ENCODE results near the gene DUSP28. TPM values are rescaled to one million over a fixed set of nuclear protein-coding genes. Genes with fewer than 3 reads are reported as not detected.

Gene DUSP28
- total and polyA plus RNA-seq, 2 donors from 2014 or later = 5.9 to 7.0 TPM

DNA sequence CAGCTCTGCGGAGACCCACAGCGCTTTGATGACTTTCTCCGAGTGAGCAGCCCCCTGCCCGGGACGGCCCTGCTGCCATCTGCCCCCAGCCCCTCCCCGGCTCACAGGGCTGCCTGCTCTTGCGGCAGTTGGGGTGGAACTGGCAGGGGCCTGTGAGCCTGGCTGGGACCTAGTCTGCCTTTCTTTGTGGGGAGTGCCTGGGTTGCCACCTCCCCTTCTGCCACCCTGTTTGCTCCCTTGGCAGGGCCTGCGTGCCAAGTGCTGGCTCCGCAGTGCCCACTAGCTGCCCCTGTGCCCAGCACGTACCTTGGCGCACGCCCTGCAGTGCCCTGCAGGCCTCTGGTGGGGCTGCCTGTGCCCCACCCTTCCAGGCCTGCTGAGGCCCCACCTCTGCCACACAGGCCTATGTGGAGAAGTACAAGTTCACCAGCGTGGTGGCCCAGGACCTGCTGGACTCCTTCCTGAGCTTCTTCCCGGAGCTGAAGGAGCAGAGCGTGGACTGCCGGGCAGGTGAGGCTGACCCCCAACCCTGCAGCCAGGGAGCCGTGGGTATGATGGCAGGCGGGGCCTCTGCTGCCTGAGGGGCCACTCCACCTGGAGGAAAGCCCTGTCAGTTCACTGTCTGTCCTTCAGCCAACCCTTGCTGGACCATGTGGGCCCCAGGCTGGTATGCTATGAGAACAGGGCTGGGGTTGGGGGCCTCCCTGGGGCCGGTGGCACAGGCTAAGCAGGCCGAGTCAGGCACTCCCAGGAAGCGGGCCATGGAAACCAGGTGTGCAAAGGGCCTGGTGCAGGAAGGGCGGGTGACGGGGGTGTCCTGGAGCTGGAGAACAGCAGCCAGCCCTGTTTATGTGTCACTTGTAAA, 15.2 kb downstream of the DUSP28 start:
- H3K9me3 ChIP-seq (ENCODE audit: control insufficient read depth in 2 of 3, insufficient read depth in 1 of 3, low read length in 3 of 3) = no peaks in the 10 kb centered on the region
- no peak overlapping the region for H3K27ac ChIP-seq (ENCODE audit: low read depth in 2 of 2, low read length in 2 of 2)
- H3K4me1 ChIP-seq (ENCODE audit: control insufficient read depth in 2 of 3, insufficient read depth in 2 of 3, low read depth in 1 of 3, low read length in 3 of 3) = peaks cover 0 to 7% (median 0%) of the 10 kb centered on the region in 3 donors
- H3K4me3 ChIP-seq (ENCODE audit: low read length in 3 of 3) = no peak overlapping the region
- no peak for TF ChIP-seq CTCF (IDR thresholded peaks at IDR 0.05; ENCODE audit: borderline replicate concordance, extremely low read depth, insufficient read depth)
- DNase-seq = peak in 1 of 5 donors; percentile 64
- H3K27me3 ChIP-seq (ENCODE audit: control insufficient read depth, insufficient read depth, low read length) = no peaks in the 10 kb centered on the region
- H3K36me3 ChIP-seq (ENCODE audit: control insufficient read depth in 2 of 3, insufficient read depth in 3 of 3, low read length in 3 of 3) = peaks cover 0 to 5% (median 4%) of the 10 kb centered on the region in 3 donors
- H3K9ac ChIP-seq (ENCODE audit: low read length in 3 of 3) = no peak overlapping the region
- no peak for FAIRE-seq
- intact Hi-C loops (cut with DNase I) = no loop called here

- DNase-seq (peak in 1 of 5 donors; percentile 46), FAIRE-seq (no peak)
- peaks cover 0 to 5% (median 4%) of the 10 kb centered on the region in 3 donors for H3K36me3 ChIP-seq (ENCODE audit: control insufficient read depth in 2 of 3, insufficient read depth in 3 of 3, low read length in 3 of 3)
These were observed 15.9 kb downstream of the DUSP28 start for GRCh38 chr2:240576036-240576435.

DNA sequence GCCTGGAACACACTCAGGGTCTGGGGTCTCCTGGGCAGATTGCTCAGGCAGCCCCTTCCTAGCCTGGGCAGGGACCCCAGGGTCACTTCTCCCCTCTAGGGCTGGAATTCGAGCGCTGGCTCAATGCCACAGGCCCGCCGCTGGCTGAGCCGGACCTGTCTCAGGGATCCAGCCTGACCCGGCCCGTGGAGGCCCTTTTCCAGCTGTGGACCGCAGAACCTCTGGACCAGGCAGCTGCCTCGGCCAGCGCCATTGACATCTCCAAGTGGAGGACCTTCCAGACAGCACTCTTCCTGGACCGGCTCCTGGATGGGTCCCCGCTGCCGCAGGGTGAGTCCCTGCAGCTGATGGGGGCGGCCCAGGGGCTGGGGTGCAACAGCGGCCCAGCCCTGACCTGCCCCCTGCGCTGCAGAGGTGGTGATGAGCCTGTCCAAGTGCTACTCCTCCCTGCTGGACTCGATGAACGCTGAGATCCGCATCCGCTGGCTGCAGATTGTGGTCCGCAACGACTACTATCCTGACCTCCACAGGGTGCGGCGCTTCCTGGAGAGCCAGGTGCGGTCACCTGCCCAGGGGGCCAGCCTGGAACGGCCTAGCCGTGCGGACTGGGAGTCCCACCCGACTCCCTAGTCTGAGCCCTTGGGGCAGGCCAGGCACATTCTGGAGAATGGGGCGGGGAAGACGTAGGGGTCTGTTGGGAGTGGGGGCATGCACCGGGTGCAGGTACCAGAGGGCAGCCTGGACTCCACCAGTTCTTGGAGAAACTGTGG, 16.5 kb downstream of the DUSP28 start:
- Histone ChIP-seq H3K4me1 (ENCODE audit: control insufficient read depth in 2 of 3, insufficient read depth in 2 of 3, low read depth in 1 of 3, low read length in 3 of 3) (peaks cover 0 to 7% (median 0%) of the 10 kb centered on the region in 3 donors), H3K9ac (ENCODE audit: low read length in 3 of 3) (no peak overlapping the region), H3K27ac (ENCODE audit: low read depth in 2 of 2, low read length in 2 of 2) (no peak overlapping the region), H3K9me3 (ENCODE audit: control insufficient read depth in 2 of 3, insufficient read depth in 1 of 3, low read length in 3 of 3) (no peaks in the 10 kb centered on the region), H3K4me3 (ENCODE audit: low read length in 3 of 3) (no peak overlapping the region), H3K36me3 (ENCODE audit: control insufficient read depth in 2 of 3, insufficient read depth in 3 of 3, low read length in 3 of 3) (peaks cover 0 to 5% (median 4%) of the 10 kb centered on the region in 3 donors), H3K27me3 (ENCODE audit: control insufficient read depth, insufficient read depth, low read length) (no peaks in the 10 kb centered on the region)
- intact Hi-C loops (cut with DNase I) = no loop called here
- DNase-seq (peak in 1 of 5 donors; percentile 77), FAIRE-seq (no peak)
- TF ChIP-seq CTCF (IDR thresholded peaks at IDR 0.05; ENCODE audit: borderline replicate concordance, extremely low read depth, insufficient read depth) = no peak

More at GRCh38 chr2:240576036-240576435, 15.9 kb downstream of the DUSP28 start:
- no peaks in the 10 kb centered on the region for H3K27me3 ChIP-seq (ENCODE audit: control insufficient read depth, insufficient read depth, low read length)
- intact Hi-C loops (cut with DNase I) = no loop called here
- H3K9ac ChIP-seq (ENCODE audit: low read length in 3 of 3) = no peak overlapping the region
- H3K4me1 ChIP-seq (ENCODE audit: control insufficient read depth in 2 of 3, insufficient read depth in 2 of 3, low read depth in 1 of 3, low read length in 3 of 3) = peaks cover 0 to 7% (median 0%) of the 10 kb centered on the region in 3 donors
- H3K27ac ChIP-seq (ENCODE audit: low read depth in 2 of 2, low read length in 2 of 2) = no peak overlapping the region
- H3K4me3 ChIP-seq (ENCODE audit: low read length in 3 of 3) = no peak overlapping the region
- no peaks in the 10 kb centered on the region for H3K9me3 ChIP-seq (ENCODE audit: control insufficient read depth in 2 of 3, insufficient read depth in 1 of 3, low read length in 3 of 3)
- TF ChIP-seq CTCF (IDR thresholded peaks at IDR 0.05; ENCODE audit: borderline replicate concordance, extremely low read depth, insufficient read depth) = no peak

Data from kidney (tissue), 14 donors.